ENCODE data around the gene MOB3B. TPM values are rescaled to one million over a fixed set of nuclear protein-coding genes. Genes with fewer than 3 reads are reported as not detected.

MOB3B gene
- total and polyA plus RNA-seq, 11 donors: 0.42 to 2.8 (median 1.8) TPM

DNA sequence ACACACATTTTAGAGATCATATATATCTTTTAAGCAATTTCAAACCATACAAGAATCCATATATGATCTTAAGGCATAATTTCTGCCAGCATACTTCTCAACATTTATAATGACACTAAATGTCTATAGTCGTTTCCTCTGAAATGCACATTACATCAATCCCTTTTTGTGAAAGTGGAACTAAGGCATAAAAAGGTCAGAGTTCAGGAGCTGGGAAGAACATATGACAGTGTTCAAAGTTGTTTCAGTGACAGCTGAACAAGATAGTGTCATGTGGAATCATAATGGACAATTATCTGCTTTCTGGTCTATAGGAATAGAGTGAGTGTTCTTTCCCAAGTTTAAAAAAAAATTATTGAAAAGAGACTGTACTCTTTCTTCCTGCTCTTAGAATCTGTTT lies 2.4 kb upstream of the MOB3B start:
- DNase-seq: no peak
- Histone ChIP-seq H3K36me3 (peaks cover 0 to 12% (median 2%) of the 10 kb centered on the region in 9 donors), H3K27me3 (no peaks in the 10 kb centered on the region), H3K4me3 (no peak overlapping the region), H3K27ac (no peak overlapping the region), H3K9me3 (no peaks in the 10 kb centered on the region), H3K4me1 (peaks cover 0 to 42% (median 7%) of the 10 kb centered on the region in 12 donors)
- WGBS, 4 donors: 78 to 84% (median 83%) methylated on average over 1 of the region's 1 CpG
- no peak for ATAC-seq
- no peak for TF ChIP-seq POLR2A (IDR thresholded peaks at IDR 0.05)
- TF ChIP-seq, protein P1, sequence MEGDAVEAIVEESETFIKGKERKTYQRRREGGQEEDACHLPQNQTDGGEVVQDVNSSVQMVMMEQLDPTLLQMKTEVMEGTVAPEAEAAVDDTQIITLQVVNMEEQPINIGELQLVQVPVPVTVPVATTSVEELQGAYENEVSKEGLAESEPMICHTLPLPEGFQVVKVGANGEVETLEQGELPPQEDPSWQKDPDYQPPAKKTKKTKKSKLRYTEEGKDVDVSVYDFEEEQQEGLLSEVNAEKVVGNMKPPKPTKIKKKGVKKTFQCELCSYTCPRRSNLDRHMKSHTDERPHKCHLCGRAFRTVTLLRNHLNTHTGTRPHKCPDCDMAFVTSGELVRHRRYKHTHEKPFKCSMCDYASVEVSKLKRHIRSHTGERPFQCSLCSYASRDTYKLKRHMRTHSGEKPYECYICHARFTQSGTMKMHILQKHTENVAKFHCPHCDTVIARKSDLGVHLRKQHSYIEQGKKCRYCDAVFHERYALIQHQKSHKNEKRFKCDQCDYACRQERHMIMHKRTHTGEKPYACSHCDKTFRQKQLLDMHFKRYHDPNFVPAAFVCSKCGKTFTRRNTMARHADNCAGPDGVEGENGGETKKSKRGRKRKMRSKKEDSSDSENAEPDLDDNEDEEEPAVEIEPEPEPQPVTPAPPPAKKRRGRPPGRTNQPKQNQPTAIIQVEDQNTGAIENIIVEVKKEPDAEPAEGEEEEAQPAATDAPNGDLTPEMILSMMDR (IDR thresholded peaks at IDR 0.05): no peak
- intact Hi-C loops (cut with DNase I): loop anchor here in 1 of 10 donors (5.0 kb wide), 1 partner anchor 120 kb away; no protein-coding TSS in a partner anchor

DNA sequence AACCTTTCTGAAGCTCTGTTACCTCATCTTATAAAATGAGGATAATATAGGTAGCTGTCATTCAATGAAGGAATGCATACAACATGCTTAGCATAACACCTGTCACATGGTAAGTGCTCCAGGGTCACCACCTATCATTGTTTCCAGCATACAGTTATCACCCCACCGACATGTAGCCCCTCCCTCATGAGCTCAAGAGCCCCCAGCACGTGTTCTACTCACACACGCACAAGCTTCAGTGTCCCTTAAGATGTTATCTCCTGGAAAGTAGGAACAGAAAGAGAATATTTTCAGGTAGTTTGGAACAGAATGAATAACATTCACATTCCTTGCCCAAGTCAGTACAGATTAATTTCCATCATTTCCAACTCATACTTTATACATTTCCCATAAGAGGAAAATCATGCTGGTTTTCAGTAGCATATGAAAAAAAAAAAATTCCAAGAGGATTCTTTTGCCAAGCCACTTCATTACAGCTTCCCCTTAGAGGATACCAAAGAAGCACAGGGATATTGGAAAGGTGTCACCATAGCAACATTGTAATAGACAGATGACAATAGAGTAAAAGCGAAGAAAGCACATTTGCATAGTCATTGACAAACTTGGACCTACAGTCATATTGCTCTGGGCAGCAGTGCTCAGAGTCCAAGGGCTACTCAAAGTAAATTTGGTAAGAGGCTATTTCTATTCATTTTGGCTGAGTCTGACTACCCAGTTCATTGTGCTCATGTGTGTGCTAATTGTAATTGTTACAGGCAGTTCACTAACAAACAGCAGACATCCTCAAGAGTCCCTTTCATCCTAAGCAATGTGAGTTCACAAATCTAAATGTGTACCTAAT lies 1.5 kb upstream of the MOB3B start:
- intact Hi-C loops (cut with DNase I): loop anchor here in 1 of 10 donors (5.0 kb wide), 1 partner anchor 119 kb away; no protein-coding TSS in a partner anchor
- Histone ChIP-seq H3K36me3 (peaks cover 0 to 12% (median 0%) of the 10 kb centered on the region in 9 donors), H3K27ac (no peak overlapping the region), H3K4me1 (peaks cover 0 to 42% (median 7%) of the 10 kb centered on the region in 12 donors), H3K9me3 (no peaks in the 10 kb centered on the region), H3K4me3 (no peak overlapping the region), H3K27me3 (no peaks in the 10 kb centered on the region)
- TF ChIP-seq, protein P1 (IDR thresholded peaks at IDR 0.05): no peak
- WGBS, 4 donors: 67 to 73% (median 69%) methylated on average over 4 of the region's 4 CpGs
- ATAC-seq: no peak
- no peak for DNase-seq

DNA sequence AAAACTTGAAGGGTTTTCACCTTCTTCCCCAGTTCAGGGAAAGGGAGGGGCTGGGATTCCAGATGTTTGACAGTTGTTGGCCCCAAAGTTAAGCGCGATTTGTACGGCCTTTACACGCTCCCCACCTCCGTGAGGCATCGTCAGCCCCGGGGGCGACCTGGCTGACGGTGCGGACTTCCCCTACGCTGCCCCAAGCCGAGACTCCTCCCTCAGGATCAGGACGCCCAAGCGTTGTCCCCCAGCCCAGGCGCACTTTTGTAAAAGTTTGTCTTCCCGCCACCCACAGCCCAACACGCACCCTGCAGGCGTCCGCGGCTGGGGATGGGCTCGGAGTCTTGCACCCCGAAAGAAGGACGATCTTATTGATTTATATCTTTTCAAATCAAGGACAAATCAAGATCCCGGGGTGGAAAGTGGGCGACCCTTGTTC lies 713 bp downstream of the MOB3B start:
- Histone ChIP-seq H3K36me3 (no peaks in the 10 kb centered on the region), H3K27ac (peak overlapping the region; percentile 17 to 92 (median 74)), H3K4me3 (peak overlapping the region; percentile 67 to 93 (median 80)), H3K9me3 (no peaks in the 10 kb centered on the region), H3K4me1 (peaks cover 0 to 32% (median 5%) of the 10 kb centered on the region in 12 donors), H3K27me3 (no peaks in the 10 kb centered on the region)
- peak; percentile 33 to 64 (median 54) for DNase-seq
- intact Hi-C loops (cut with DNase I): loop anchor here (1.0 to 10.0 kb wide), 10 partner anchors 54 to 574 kb away; partner anchors contain the start of gene IFT74 (in 1 of the 10)
- no peak for TF ChIP-seq POLR2A (IDR thresholded peaks at IDR 0.05)
- TF ChIP-seq, protein P1 (IDR thresholded peaks at IDR 0.05): peak in 1 of 12 donors; percentile 6
- 0% methylated on average over 21 to 25 of the region's 25 CpGs for WGBS, 4 donors
- peak; percentile 53 to 75 (median 62) for ATAC-seq
